ENCODE data around the gene PCSK7. TPM values are rescaled to one million over a fixed set of nuclear protein-coding genes. Genes with fewer than 3 reads are reported as not detected.

PCSK7 gene
- total RNA-seq, 1 donor from 2014 or later, result 63.8 TPM

DNA sequence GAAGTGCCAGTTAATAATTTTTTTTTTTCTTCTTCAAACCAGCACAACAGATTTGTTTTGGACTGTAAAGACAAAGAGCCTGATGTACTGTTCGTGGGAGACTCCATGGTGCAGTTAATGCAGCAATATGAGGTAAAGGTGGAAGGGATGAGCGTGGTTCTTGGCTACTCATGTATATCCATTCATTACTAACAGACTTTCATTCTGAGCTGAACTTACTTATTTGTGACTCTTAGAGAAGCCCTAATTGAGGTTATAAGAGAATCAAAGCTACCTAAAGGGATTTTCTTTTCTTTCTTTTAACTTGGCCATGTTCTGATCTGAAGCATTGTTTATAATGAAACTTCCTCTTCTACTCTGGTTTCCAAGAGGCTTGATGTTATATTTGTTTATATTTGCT lies 72.0 kb downstream of the PCSK7 start:
- H3K36me3 ChIP-seq, result peaks cover 0 to 57% of the 10 kb centered on the region in 2 donors
- H3K4me1 ChIP-seq, result peaks cover 9% of the 10 kb centered on the region
- TF ChIP-seq, protein P1, sequence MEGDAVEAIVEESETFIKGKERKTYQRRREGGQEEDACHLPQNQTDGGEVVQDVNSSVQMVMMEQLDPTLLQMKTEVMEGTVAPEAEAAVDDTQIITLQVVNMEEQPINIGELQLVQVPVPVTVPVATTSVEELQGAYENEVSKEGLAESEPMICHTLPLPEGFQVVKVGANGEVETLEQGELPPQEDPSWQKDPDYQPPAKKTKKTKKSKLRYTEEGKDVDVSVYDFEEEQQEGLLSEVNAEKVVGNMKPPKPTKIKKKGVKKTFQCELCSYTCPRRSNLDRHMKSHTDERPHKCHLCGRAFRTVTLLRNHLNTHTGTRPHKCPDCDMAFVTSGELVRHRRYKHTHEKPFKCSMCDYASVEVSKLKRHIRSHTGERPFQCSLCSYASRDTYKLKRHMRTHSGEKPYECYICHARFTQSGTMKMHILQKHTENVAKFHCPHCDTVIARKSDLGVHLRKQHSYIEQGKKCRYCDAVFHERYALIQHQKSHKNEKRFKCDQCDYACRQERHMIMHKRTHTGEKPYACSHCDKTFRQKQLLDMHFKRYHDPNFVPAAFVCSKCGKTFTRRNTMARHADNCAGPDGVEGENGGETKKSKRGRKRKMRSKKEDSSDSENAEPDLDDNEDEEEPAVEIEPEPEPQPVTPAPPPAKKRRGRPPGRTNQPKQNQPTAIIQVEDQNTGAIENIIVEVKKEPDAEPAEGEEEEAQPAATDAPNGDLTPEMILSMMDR (IDR thresholded peaks at IDR 0.05), result no peak
- TF ChIP-seq POLR2A (IDR thresholded peaks at IDR 0.05), result no peak
- no peak for TF ChIP-seq POLR2AphosphoS5 (IDR thresholded peaks at IDR 0.05; ENCODE audit: insufficient read depth in 1 of 2, low read depth in 1 of 2)
- H3K9me3 ChIP-seq, result no peaks in the 10 kb centered on the region
- intact Hi-C loops (cut with DNase I), result no loop called here
- H3K27ac ChIP-seq, result no peak overlapping the region
- no peak for DNase-seq (ENCODE audit: extremely low spot score in 2 of 2)
- no peaks in the 10 kb centered on the region for H3K27me3 ChIP-seq
- H3K4me3 ChIP-seq, result no peak overlapping the region

DNA sequence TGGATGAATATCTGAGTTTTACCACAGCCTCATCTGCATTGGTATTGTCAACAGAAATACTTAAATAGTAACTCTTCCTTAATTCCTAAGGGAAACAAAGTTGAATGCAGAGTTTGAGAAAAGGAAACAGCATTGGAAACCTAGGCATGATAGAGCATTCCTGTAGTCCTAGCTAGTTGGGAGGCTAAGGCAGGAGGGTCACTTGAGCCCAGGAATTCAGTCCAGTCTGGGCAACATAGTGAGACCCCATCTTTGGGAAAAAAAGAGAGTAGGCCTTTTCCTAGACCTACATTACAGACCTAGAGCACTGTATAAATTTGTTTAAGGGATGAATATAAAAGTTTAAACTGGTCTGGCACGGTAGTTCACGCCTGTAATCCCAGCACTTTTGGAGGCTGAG lies 74.4 kb downstream of the PCSK7 start:
- Histone ChIP-seq H3K27me3 (no peaks in the 10 kb centered on the region), H3K27ac (no peak overlapping the region), H3K4me3 (no peak overlapping the region), H3K4me1 (peaks cover 25% of the 10 kb centered on the region), H3K9me3 (no peaks in the 10 kb centered on the region), H3K36me3 (peaks cover 0 to 40% of the 10 kb centered on the region in 2 donors)
- intact Hi-C loops (cut with DNase I), result no loop called here
- no peak for DNase-seq (ENCODE audit: extremely low spot score in 2 of 2)
- TF ChIP-seq POLR2A (IDR thresholded peaks at IDR 0.05) (no peak), POLR2AphosphoS5 (IDR thresholded peaks at IDR 0.05; ENCODE audit: insufficient read depth in 1 of 2, low read depth in 1 of 2) (no peak)
- TF ChIP-seq, protein P1 (IDR thresholded peaks at IDR 0.05), result no peak

DNA sequence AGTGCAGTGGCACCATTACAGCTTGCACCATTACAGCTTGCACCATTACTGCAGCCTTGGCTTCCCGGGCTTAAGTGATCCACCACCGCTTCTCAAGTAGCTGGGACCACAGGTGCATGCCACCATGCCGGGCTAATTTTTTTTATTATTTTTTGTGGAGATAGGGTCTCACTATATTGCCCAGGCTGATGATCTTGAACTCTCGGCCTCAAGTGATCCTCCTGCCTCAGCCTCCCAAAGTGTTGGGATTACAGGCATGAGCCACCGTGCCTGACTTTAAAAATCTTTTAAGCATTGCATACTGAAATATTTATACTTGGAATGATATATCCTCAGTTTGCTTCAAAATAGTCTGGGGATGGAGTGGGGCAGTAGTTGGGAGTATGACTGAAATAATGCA lies 77.4 kb downstream of the PCSK7 start:
- no peak overlapping the region for H3K4me3 ChIP-seq
- peaks cover 47% of the 10 kb centered on the region for H3K4me1 ChIP-seq
- intact Hi-C loops (cut with DNase I), result no loop called here
- TF ChIP-seq POLR2A (IDR thresholded peaks at IDR 0.05) (no peak), POLR2AphosphoS5 (IDR thresholded peaks at IDR 0.05; ENCODE audit: insufficient read depth in 1 of 2, low read depth in 1 of 2) (no peak)
- TF ChIP-seq, protein P1 (IDR thresholded peaks at IDR 0.05), result no peak
- H3K9me3 ChIP-seq, result no peaks in the 10 kb centered on the region
- H3K27me3 ChIP-seq, result no peaks in the 10 kb centered on the region
- no peak overlapping the region for H3K27ac ChIP-seq
- peaks cover 0 to 14% of the 10 kb centered on the region in 2 donors for H3K36me3 ChIP-seq
- DNase-seq (ENCODE audit: extremely low spot score in 2 of 2), result no peak

Small RNA genes lying within 50 kb of the gene (small RNA-seq; reads per million reads assigned to genes)
- gene RF00564, result not detected

Other genes starting within 250 kb of the PCSK7 start
- gene SIK3, start 133.6 kb downstream of the PCSK7 start, total RNA-seq, result 39.0 TPM
- gene PAFAH1B2, start 87.8 kb downstream of the PCSK7 start, total RNA-seq, result 68.5 TPM
- gene SIDT2, start 53.3 kb downstream of the PCSK7 start, total RNA-seq, result 24.8 TPM
- 1,935 TPM for gene TAGLN, start 32.7 kb downstream of the PCSK7 start, total RNA-seq
- gene RNF214, start 598 bp upstream of the PCSK7 start, total RNA-seq, result 10.8 TPM
- 10.6 TPM for gene BACE1-AS, start 59.3 kb upstream of the PCSK7 start, total RNA-seq
- gene BACE1, start 84.2 kb upstream of the PCSK7 start, total RNA-seq, result 25.8 TPM
- 21.6 TPM for gene CEP164, start 95.8 kb upstream of the PCSK7 start, total RNA-seq